ENCODE measurements around the gene CMAS. TPM values are rescaled to one million over a fixed set of nuclear protein-coding genes. Genes with fewer than 3 reads are reported as not detected.
"Not testable (repeated sequence)": the region's sequence is repeated elsewhere in the genome, so short reads cannot be mapped to it uniquely, and the experiment has no call there.

CMAS gene
- total RNA-seq, 2 donors from 2014 or later = 31.7 to 40.5 TPM

GRCh38 chr12:22034709-22035506, 11.1 kb upstream of the CMAS start:
- no peak overlapping the region for H3K4me3 Mint-ChIP-seq
- no peak for DNase-seq (ENCODE audit: low spot score)
- no peaks in the 10 kb centered on the region for H3K36me3 Mint-ChIP-seq
- no peak for ATAC-seq
- H3K27ac Mint-ChIP-seq = no peak overlapping the region
- no peaks in the 10 kb centered on the region for H3K4me1 Mint-ChIP-seq (ENCODE audit: low read depth in 2 of 2)
- H3K27me3 Mint-ChIP-seq = peaks cover 5 to 9% of the 10 kb centered on the region in 2 donors
- H3K9me3 Mint-ChIP-seq = no peaks in the 10 kb centered on the region

GRCh38 chr12:22037947-22038346, 8.1 kb upstream of the CMAS start:
- Mint-ChIP-seq H3K4me1 (ENCODE audit: low read depth in 2 of 2) (peaks cover 0 to 4% of the 10 kb centered on the region in 2 donors), H3K9me3 (no peaks in the 10 kb centered on the region), H3K36me3 (no peaks in the 10 kb centered on the region), H3K4me3 (no peak overlapping the region), H3K27ac (no peak overlapping the region), H3K27me3 (peaks cover 15 to 27% of the 10 kb centered on the region in 2 donors)
- no peak for DNase-seq (ENCODE audit: low spot score)
- ATAC-seq = no peak

GRCh38 chr12:22038734-22039133, 7.3 kb upstream of the CMAS start:
- no peaks in the 10 kb centered on the region for H3K9me3 Mint-ChIP-seq
- no peak for ATAC-seq
- H3K27me3 Mint-ChIP-seq = peaks cover 15 to 30% of the 10 kb centered on the region in 2 donors
- H3K4me3 Mint-ChIP-seq = no peak overlapping the region
- H3K36me3 Mint-ChIP-seq = no peaks in the 10 kb centered on the region
- H3K4me1 Mint-ChIP-seq (ENCODE audit: low read depth in 2 of 2) = peaks cover 0 to 4% of the 10 kb centered on the region in 2 donors
- no peak overlapping the region for H3K27ac Mint-ChIP-seq
- no peak for DNase-seq (ENCODE audit: low spot score)

GRCh38 chr12:22039361-22039760, 6.7 kb upstream of the CMAS start:
- no peak for DNase-seq (ENCODE audit: low spot score)
- Mint-ChIP-seq H3K27ac (no peak overlapping the region), H3K9me3 (no peaks in the 10 kb centered on the region), H3K27me3 (peaks cover 15 to 30% of the 10 kb centered on the region in 2 donors), H3K4me1 (ENCODE audit: low read depth in 2 of 2) (peaks cover 0 to 4% of the 10 kb centered on the region in 2 donors), H3K4me3 (no peak overlapping the region), H3K36me3 (no peaks in the 10 kb centered on the region)
- no peak for ATAC-seq

- Mint-ChIP-seq H3K9me3 (no peaks in the 10 kb centered on the region), H3K27ac (no peak overlapping the region), H3K27me3 (peaks cover 12 to 30% of the 10 kb centered on the region in 2 donors), H3K4me1 (ENCODE audit: low read depth in 2 of 2) (peaks cover 17 to 19% of the 10 kb centered on the region in 2 donors), H3K4me3 (no peak overlapping the region), H3K36me3 (no peaks in the 10 kb centered on the region)
- ATAC-seq (no peak), DNase-seq (ENCODE audit: low spot score) (no peak)
Observed at GRCh38 chr12:22042976-22043669, 2.9 kb upstream of the CMAS start.

GRCh38 chr12:22043943-22044342, 2.1 kb upstream of the CMAS start:
- H3K4me3 Mint-ChIP-seq = no peak overlapping the region
- no peak for DNase-seq (ENCODE audit: low spot score)
- H3K27me3 Mint-ChIP-seq = peaks cover 12 to 22% of the 10 kb centered on the region in 2 donors
- no peaks in the 10 kb centered on the region for H3K36me3 Mint-ChIP-seq
- no peak overlapping the region for H3K27ac Mint-ChIP-seq
- no peaks in the 10 kb centered on the region for H3K9me3 Mint-ChIP-seq
- ATAC-seq = no peak
- peaks cover 19 to 22% of the 10 kb centered on the region in 2 donors for H3K4me1 Mint-ChIP-seq (ENCODE audit: low read depth in 2 of 2)

- peaks cover 12 to 21% of the 10 kb centered on the region in 2 donors for H3K27me3 Mint-ChIP-seq
- no peak overlapping the region for H3K27ac Mint-ChIP-seq
- no peak for DNase-seq (ENCODE audit: low spot score)
- no peak overlapping the region for H3K4me3 Mint-ChIP-seq
- no peaks in the 10 kb centered on the region for H3K36me3 Mint-ChIP-seq
- no peaks in the 10 kb centered on the region for H3K9me3 Mint-ChIP-seq
- ATAC-seq = no peak
- peaks cover 21 to 23% of the 10 kb centered on the region in 2 donors for H3K4me1 Mint-ChIP-seq (ENCODE audit: low read depth in 2 of 2)
Observed at GRCh38 chr12:22044391-22044790, 1.6 kb upstream of the CMAS start.

GRCh38 chr12:22046968-22047390, 961 bp downstream of the CMAS start:
- peaks cover 19 to 21% of the 10 kb centered on the region in 2 donors for H3K4me1 Mint-ChIP-seq (ENCODE audit: low read depth in 2 of 2)
- no peaks in the 10 kb centered on the region for H3K9me3 Mint-ChIP-seq
- no peaks in the 10 kb centered on the region for H3K36me3 Mint-ChIP-seq
- H3K4me3 Mint-ChIP-seq = peak overlapping the region; percentile 94
- peak overlapping the region; percentile 66 to 89 for H3K27ac Mint-ChIP-seq
- peaks cover 3 to 10% of the 10 kb centered on the region in 2 donors for H3K27me3 Mint-ChIP-seq
- ATAC-seq (no peak), DNase-seq (ENCODE audit: low spot score) (no peak)

- H3K27me3 Mint-ChIP-seq = peaks cover under 1 to 8% of the 10 kb centered on the region in 2 donors
- peak overlapping the region; percentile 94 for H3K4me3 Mint-ChIP-seq
- DNase-seq (ENCODE audit: low spot score) (no peak), ATAC-seq (no peak)
- no peaks in the 10 kb centered on the region for H3K36me3 Mint-ChIP-seq
- H3K27ac Mint-ChIP-seq = peak overlapping the region; percentile 66 to 89
- H3K9me3 Mint-ChIP-seq = no peaks in the 10 kb centered on the region
- H3K4me1 Mint-ChIP-seq (ENCODE audit: low read depth in 2 of 2) = peaks cover 19 to 21% of the 10 kb centered on the region in 2 donors
Observed at GRCh38 chr12:22047494-22047893, 1.5 kb downstream of the CMAS start.

- no peak for ATAC-seq
- Mint-ChIP-seq H3K9me3 (no peaks in the 10 kb centered on the region), H3K27ac (no peak overlapping the region)
Observed at GRCh38 chr12:22048351-22049041, 2.5 kb downstream of the CMAS start.

GRCh38 chr12:22050078-22050477, 4.1 kb downstream of the CMAS start:
- ATAC-seq = no peak
- no peaks in the 10 kb centered on the region for H3K36me3 Mint-ChIP-seq
- no peak overlapping the region for H3K4me3 Mint-ChIP-seq
- no peak for DNase-seq (ENCODE audit: low spot score)
- H3K4me1 Mint-ChIP-seq (ENCODE audit: low read depth in 2 of 2) = peaks cover 19 to 21% of the 10 kb centered on the region in 2 donors
- no peaks in the 10 kb centered on the region for H3K27me3 Mint-ChIP-seq
- H3K27ac Mint-ChIP-seq = no peak overlapping the region
- no peaks in the 10 kb centered on the region for H3K9me3 Mint-ChIP-seq

More at GRCh38 chr12:22048351-22049041, 2.5 kb downstream of the CMAS start:
- no peak overlapping the region for H3K4me3 Mint-ChIP-seq
- H3K27me3 Mint-ChIP-seq = no peaks in the 10 kb centered on the region
- no peak for DNase-seq (ENCODE audit: low spot score)
- no peaks in the 10 kb centered on the region for H3K36me3 Mint-ChIP-seq
- peaks cover 19 to 21% of the 10 kb centered on the region in 2 donors for H3K4me1 Mint-ChIP-seq (ENCODE audit: low read depth in 2 of 2)

- Mint-ChIP-seq H3K27me3 (no peaks in the 10 kb centered on the region), H3K36me3 (no peaks in the 10 kb centered on the region), H3K27ac (no peak overlapping the region), H3K4me3 (no peak overlapping the region), H3K4me1 (ENCODE audit: low read depth in 2 of 2) (peaks cover 18 to 19% of the 10 kb centered on the region in 2 donors), H3K9me3 (no peaks in the 10 kb centered on the region)
- no peak for ATAC-seq
- no peak for DNase-seq (ENCODE audit: low spot score)
Observed at GRCh38 chr12:22051114-22051698, 5.2 kb downstream of the CMAS start.

GRCh38 chr12:22052994-22053393, 7.0 kb downstream of the CMAS start:
- not testable (repeated sequence) for ATAC-seq; H3K9me3 Mint-ChIP-seq; H3K4me3 Mint-ChIP-seq; DNase-seq (ENCODE audit: low spot score); H3K27me3 Mint-ChIP-seq; H3K4me1 Mint-ChIP-seq (ENCODE audit: low read depth in 2 of 2); H3K27ac Mint-ChIP-seq; H3K36me3 Mint-ChIP-seq
